Suprapubic skin (tissue), 3 donors: ENCODE measurements around the gene ANAPC13.

Source experiments
- EP300 ChIP-seq: sonication (generic); formaldehyde crosslinking; IDR thresholded peaks from one replicate; pipeline ENCODE4 v1.6.1; 2017; ENCODE audit warnings: antibody characterized with exemption
- POLR2A ChIP-seq, 2 donors: fragments of 450-650 bp; IDR thresholded peaks; one replicate each; pipeline ENCODE4 v1.6.1; 2017; ENCODE audit warnings: antibody characterized with exemption in 2 of 2, mild to moderate bottlenecking in 2 of 2, moderate library complexity in 2 of 2
- TF ChIP-seq, protein P1 (sequence below), 2 donors: fragments of 200-600 bp in 1 of 2; fragments of 450-650 bp in 1 of 2; sonication (generic) in 1 of 2; IDR thresholded peaks; one replicate each; pipeline ENCODE4 v1.5.1; 2016 to 2019; ENCODE audit warnings: antibody characterized with exemption in 2 of 2, mild to moderate bottlenecking in 1 of 2, moderate library complexity in 1 of 2

DNA sequence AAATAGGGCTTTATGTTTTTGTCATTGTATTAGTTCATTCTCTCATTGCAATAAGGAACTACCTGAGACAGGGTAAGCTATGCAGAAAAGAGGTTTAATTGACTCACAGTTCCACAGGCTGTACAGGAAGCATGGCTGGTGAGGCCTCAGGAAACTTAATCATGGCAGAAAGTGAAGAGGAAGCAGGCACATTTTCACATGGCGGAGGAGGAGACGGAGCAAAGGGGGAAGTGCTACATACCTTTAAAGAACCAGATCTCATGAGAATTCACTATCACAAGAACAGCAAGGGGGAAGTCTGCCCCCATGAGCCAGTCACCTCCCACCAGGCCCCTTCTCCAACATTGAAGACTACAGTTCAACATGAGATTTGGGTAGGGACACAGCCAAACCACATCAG is 25.7 kb upstream of the ANAPC13 start:
- TF ChIP-seq, protein P1, sequence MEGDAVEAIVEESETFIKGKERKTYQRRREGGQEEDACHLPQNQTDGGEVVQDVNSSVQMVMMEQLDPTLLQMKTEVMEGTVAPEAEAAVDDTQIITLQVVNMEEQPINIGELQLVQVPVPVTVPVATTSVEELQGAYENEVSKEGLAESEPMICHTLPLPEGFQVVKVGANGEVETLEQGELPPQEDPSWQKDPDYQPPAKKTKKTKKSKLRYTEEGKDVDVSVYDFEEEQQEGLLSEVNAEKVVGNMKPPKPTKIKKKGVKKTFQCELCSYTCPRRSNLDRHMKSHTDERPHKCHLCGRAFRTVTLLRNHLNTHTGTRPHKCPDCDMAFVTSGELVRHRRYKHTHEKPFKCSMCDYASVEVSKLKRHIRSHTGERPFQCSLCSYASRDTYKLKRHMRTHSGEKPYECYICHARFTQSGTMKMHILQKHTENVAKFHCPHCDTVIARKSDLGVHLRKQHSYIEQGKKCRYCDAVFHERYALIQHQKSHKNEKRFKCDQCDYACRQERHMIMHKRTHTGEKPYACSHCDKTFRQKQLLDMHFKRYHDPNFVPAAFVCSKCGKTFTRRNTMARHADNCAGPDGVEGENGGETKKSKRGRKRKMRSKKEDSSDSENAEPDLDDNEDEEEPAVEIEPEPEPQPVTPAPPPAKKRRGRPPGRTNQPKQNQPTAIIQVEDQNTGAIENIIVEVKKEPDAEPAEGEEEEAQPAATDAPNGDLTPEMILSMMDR (IDR thresholded peaks at IDR 0.05): no peak
- TF ChIP-seq POLR2A (IDR thresholded peaks at IDR 0.05): no peak
- no peak for TF ChIP-seq EP300
